Left renal pelvis (tissue), 4 donors: ENCODE data around the gene LRCOL1. TPM values are rescaled to one million over a fixed set of nuclear protein-coding genes. Genes with fewer than 3 reads are reported as not detected.

ENCODE experiments used
- DNase-seq, 4 donors: peaks; one replicate each; pipeline ENCODE4 v3.0.0-alpha.2; 2013; ENCODE audit warnings: low read depth in 4 of 4, low spot score in 3 of 4
- polyA plus RNA-seq, 4 donors: library from polyadenylated mRNA; unstranded; fragments of 120-200 nt; gene quantifications; one replicate each; pipeline ENCODE4 v1.2.1, GENCODE V29; 2013; ENCODE audit not compliant: insufficient read length in 4 of 4

Gene LRCOL1
- polyA plus RNA-seq, 4 donors = 0.16 to 5.0 (median 1.7) TPM

- no peak for DNase-seq
These were observed 40.4 kb downstream of the LRCOL1 start for GRCh38 chr12:132569856-132570480.

DNA sequence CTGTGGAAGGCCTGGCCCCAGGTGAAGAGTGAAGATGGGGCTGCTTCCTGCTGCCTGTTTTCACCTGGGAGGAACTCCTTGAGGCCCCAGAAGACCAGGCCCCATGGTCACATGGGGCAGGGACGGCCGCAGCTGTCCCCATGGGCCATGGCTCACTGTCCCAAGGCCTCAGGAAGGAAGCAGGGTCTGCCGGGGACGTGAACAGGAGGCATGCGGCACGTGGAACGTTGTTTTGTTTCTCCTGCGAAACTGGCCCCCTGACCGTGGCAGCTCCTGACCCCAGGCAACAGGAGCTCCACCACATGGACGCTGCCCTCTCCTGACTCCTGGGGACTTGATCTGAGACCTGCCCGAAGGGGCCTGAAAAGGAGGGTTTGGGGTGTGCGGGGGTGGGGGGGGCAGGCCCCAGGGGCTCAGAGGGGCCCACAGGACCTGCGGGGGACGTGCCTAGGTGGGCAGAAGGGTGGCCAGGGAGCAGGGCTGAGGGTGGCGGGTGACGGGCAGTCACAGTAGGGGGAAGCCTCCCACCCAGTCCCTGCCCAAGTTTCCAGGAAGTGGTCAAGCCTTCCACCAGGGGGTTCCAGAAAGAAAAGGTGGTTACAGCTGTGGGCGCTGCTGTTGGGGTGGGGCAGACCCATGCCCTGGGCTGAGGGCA lies 41.4 kb downstream of the LRCOL1 start:
- DNase-seq = no peak

GRCh38 chr12:132568301-132568700 lies 42.1 kb downstream of the LRCOL1 start:
- DNase-seq = no peak

GRCh38 chr12:132566516-132567131 lies 43.8 kb downstream of the LRCOL1 start:
- no peak for DNase-seq

GRCh38 chr12:132565365-132565764 lies 45.0 kb downstream of the LRCOL1 start:
- DNase-seq = no peak

DNA sequence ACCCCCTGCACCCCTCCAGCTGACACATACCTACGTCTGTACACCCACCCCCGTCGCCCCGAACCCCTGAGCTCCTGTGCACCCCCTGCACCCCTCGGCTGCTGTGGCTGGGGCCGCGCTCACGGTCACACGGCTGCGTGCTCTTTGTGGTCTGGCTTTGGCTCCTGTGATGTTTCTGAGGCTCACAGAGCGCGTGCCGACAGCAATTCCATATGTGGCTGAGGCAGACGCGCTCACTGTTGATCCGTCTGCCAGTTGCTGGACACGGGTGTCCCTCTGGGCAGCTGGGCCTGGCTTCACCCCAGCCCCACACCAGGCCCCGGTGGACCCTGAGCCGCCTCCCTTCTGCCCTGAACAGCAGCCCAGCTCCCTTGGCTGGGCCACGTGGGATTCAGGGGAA lies 46.5 kb downstream of the LRCOL1 start:
- no peak for DNase-seq

- DNase-seq = no peak
These were observed 47.8 kb downstream of the LRCOL1 start for GRCh38 chr12:132562489-132563021.

GRCh38 chr12:132561427-132562156 lies 48.8 kb downstream of the LRCOL1 start:
- DNase-seq = no peak

- DNase-seq = peak in 3 of 4 donors; percentile 39 to 67 (median 63)
These were observed 49.6 kb downstream of the LRCOL1 start for GRCh38 chr12:132560614-132561426.

DNA sequence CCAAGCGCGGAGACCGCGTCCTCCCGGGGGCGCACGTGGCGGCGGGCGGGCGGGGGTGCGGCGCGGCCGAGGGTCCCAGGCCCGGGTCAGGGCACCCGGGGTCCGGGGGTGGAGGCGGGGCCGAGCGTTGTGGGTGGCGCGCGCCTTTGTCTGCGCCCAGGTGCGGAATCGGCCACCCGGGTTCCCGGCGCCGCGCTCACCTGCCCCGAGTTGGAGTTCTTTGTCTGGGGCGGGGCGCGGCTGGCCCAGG lies 50.1 kb downstream of the LRCOL1 start:
- DNase-seq = no peak

DNA sequence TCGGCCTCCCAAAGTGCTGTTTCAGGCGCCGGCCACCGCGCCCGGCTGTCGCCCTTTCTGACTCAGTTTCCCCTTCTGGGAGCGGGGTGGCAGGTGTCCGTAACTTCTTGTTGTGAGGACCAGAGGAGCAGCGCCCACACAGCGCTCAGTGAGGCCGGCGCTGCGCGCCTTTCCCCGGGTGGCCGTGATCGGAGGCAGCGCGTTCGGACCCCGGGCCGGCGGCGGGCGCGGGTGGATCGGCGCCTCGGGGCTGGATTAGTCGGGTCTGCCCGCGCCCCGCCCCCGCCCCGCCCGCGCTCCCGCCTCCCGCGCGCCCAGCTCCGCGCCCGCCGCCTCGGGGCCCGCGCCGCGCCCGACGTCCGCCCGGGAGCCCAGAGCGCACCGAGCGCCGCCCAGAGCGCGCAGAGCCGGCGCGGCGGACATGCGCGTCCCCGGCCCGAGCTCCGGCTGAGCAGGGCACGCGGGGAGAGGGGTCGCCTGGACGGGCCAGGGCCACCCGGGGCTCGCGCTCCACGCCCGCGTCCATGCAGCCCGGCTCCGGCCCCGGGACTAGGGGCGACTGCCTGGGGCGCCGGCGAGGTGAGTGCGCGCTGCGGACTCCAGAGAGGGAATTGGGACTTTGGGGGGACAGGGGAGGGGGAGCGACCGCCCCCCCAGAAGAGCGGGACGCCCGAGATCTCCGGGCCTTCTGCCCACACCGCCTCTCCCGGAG lies 50.6 kb downstream of the LRCOL1 start:
- no peak for DNase-seq

GRCh38 chr12:132558861-132559623 lies 51.3 kb downstream of the LRCOL1 start:
- DNase-seq = no peak

- no peak for DNase-seq
These were observed 52.1 kb downstream of the LRCOL1 start for GRCh38 chr12:132558042-132558856.

DNA sequence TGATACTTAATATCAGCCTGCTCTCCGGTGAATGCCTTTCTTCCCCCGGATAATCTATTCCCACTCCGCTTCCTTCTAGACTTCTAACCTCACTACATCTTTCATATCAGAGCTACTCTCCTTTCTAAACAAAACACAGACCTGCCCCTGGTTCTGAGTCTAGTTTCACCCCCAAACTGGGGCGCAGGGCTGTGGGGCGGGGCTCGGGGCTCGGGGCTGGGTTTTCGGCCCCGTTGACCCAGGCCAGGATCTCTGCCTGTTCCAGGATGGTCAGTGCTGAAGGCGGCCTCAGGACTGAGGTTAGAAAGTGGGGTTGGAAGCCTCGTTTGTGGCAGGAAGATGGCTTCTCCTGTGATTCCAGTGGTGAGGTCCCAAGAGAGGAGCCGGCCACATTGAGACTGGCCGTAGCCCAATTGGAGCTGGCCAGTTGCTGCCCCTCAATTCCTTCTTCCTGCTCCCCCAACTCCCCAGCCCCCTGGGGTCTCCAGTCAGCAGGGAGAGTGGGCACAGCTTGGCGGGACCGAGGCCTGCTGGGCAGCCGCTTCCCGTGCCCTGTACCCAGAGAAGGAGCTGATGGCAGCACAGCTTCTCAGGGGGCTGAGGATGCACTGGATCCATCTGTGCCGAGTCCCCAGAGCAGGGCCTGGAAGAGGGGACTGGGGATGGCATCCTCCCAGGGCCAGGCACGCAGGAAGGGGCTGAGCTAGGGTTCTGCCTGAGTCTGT lies 52.9 kb downstream of the LRCOL1 start:
- no peak for DNase-seq

DNA sequence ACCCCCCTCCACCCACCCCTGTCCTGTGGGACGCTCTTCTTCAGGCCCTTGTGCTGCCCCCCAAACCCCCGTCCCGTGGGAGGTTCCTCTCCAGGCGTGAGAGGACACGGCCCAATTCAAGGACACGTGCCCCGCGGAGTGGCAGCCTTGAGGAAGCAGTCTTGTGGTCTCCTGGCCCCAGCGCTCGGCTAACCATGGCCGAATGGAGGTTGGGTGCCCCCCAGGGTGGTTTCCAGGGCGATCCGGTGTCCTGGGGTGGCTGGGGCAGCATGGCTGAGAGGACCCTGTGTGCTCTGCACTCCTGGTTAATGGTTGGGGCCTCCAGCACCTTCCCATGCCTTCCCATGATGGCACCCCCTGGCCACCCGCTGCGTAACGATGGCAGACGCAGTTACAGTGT lies 53.6 kb downstream of the LRCOL1 start:
- no peak for DNase-seq

DNA sequence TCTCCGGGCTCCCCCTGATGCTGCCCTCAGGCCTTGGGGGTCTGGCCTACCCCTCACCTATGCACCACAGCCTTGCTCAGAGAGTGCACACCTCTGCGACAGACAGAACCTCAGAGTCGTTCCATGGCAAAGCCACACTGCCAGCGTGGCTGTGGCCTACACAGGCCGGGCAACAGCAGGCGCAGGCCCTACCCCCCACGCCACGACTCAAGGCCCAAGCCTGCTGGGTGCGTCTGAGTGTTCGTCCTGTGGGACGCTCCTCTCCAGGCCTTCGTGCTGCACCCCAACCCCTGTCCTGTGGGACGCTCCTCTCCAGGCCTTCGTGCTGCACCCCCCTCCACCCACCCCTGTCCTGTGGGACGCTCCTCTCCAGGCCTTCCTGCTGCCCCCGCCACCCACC lies 54.2 kb downstream of the LRCOL1 start:
- no peak for DNase-seq

- DNase-seq = no peak
These were observed 54.7 kb downstream of the LRCOL1 start for GRCh38 chr12:132555686-132556085.
